NT2/D1 (cell line): ENCODE results near the gene IMPA2.

Experiments
- SUZ12 ChIP-seq: IDR thresholded peaks from 2 replicates; pipeline ENCODE4 v1.6.1; 2011; ENCODE audit not compliant: insufficient read length, insufficient read depth; ENCODE audit errors: extremely low read depth
- YY1 ChIP-seq: IDR thresholded peaks from 2 replicates; pipeline ENCODE4 v1.6.1; 2011; ENCODE audit not compliant: insufficient read length, insufficient read depth
- ZNF274 ChIP-seq: IDR thresholded peaks from 2 replicates; pipeline ENCODE4 v1.6.1; 2011; ENCODE audit warnings: mild to moderate bottlenecking, low read depth, low read length

DNA sequence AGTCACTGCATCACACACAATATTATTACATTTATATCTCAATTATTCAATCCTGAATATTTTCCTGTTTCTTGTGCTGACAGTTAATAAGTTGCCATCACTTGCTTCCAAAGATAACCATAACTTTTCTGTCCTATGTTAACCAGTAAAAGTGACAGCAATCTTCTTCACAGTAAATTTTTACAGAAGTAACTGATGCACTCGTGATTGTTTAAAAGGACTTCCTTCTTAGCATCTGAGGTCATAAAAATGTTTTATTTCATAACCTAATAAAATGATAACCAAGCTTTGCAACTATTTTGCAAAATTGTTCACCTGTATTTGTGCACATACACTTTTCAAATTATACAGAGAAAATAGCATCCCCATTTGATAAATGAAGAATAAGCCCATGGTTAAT lies 91.7 kb downstream of the IMPA2 start:
- TF ChIP-seq SUZ12 (no peak), YY1 (no peak), ZNF274 (no peak)
